A549 (cell line): ENCODE data around the gene CHMP6.

Source experiments
- BHLHE40 ChIP-seq: IDR thresholded peaks from 2 replicates; pipeline ENCODE4 v1.6.1; 2012; ENCODE audit warnings: low read depth, low read length, inconsistent platforms
- CBX2 ChIP-seq: fragments of 200-600 bp; sonication (generic); IDR thresholded peaks from 2 replicates; pipeline ENCODE4 v1.6.1; 2016; ENCODE audit warnings: low read depth, mild to moderate bottlenecking, borderline replicate concordance
- CHD2 ChIP-seq: fragments of 150-350 bp; IDR thresholded peaks from 2 replicates; pipeline ENCODE4 v1.6.1; 2014; ENCODE audit warnings: low read length; ENCODE audit not compliant: partially characterized antibody
- CHD4 ChIP-seq: fragments of 200-600 bp; sonication (generic); IDR thresholded peaks from 2 replicates; pipeline ENCODE4 v1.6.1; 2016; ENCODE audit warnings: antibody characterized with exemption, mild to moderate bottlenecking, borderline replicate concordance
- CTCF ChIP-seq: fragments of >200 bp; sonication (Bioruptor Twin); formaldehyde crosslinking; IDR thresholded peaks from 3 replicates; pipeline ENCODE4 v1.5.1; 2016
- RAD21 ChIP-seq, 2 experiments: fragments of >200 bp in 1 of 2; sonication (Bioruptor Twin) in 1 of 2; formaldehyde crosslinking in 1 of 2; IDR thresholded peaks in 1 of 2; conservative IDR thresholded peaks in 1 of 2; 2 replicates in 1 of 2; 3 replicates in 1 of 2; pipeline ENCODE4 v1.6.1; 2012 to 2018; ENCODE audit warnings: inconsistent platforms in 1 of 2

GRCh38 chr17:80981929-80982425 lies 9.7 kb upstream of the CHMP6 start:
- TF ChIP-seq BHLHE40 = no peak
- no peak for TF ChIP-seq CBX2
- TF ChIP-seq RAD21 (conservative IDR thresholded peaks at IDR 0.05 in 1 of 2, IDR thresholded peaks at IDR 0.05 in 1 of 2) = no peak
- TF ChIP-seq CTCF = no peak
- no peak for TF ChIP-seq CHD2
- no peak for TF ChIP-seq CHD4
